Measurements from ENCODE around the gene BRD3. TPM values are rescaled to one million over a fixed set of nuclear protein-coding genes. Genes with fewer than 3 reads are reported as not detected.

Gene BRD3
- total RNA-seq, 1 donor from 2014 or later, result 128 TPM

GRCh38 chr9:134063571-134064450 is 4.0 kb downstream of the BRD3 start:
- Mint-ChIP-seq H3K9me3 (ENCODE audit: unreplicated experiment) (peaks cover 8% of the 10 kb centered on the region), H3K4me3 (ENCODE audit: unreplicated experiment) (peak overlapping the region; percentile 78), H3K36me3 (ENCODE audit: unreplicated experiment) (no peaks in the 10 kb centered on the region), H3K27me3 (ENCODE audit: unreplicated experiment) (peaks cover 16% of the 10 kb centered on the region), H3K27ac (ENCODE audit: unreplicated experiment) (peak overlapping the region; percentile 89), H3K4me1 (ENCODE audit: low read depth, unreplicated experiment) (peaks cover 29% of the 10 kb centered on the region)
- DNase-seq, result peak; percentile 18
- TF ChIP-seq, protein P1, sequence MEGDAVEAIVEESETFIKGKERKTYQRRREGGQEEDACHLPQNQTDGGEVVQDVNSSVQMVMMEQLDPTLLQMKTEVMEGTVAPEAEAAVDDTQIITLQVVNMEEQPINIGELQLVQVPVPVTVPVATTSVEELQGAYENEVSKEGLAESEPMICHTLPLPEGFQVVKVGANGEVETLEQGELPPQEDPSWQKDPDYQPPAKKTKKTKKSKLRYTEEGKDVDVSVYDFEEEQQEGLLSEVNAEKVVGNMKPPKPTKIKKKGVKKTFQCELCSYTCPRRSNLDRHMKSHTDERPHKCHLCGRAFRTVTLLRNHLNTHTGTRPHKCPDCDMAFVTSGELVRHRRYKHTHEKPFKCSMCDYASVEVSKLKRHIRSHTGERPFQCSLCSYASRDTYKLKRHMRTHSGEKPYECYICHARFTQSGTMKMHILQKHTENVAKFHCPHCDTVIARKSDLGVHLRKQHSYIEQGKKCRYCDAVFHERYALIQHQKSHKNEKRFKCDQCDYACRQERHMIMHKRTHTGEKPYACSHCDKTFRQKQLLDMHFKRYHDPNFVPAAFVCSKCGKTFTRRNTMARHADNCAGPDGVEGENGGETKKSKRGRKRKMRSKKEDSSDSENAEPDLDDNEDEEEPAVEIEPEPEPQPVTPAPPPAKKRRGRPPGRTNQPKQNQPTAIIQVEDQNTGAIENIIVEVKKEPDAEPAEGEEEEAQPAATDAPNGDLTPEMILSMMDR (IDR thresholded peaks at IDR 0.05; ENCODE audit: partially characterized antibody, unreplicated experiment), result no peak

DNA sequence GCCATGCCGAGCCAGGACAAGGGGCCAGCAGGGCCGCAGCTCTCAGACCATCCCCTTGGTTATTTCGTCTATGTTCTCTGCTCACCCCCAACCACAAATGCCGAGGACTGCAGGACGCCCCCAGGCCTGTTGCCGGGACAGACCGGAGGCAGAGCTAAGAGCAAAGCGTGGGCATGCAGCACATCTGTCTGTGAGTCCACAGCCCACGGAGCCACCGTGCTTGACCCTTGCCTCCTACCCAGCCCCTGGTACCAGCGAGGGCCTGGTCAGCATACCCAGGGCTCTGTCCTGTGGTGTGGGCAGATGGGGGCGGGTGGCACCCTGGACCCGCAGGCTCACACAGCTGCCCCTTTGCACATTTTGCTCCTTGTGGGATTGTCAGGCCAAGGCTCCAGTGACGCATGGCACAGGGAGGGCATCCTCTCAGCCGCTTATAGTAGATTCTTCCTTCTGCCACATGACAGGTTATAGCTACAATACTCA is 4.7 kb downstream of the BRD3 start:
- Mint-ChIP-seq H3K27ac (ENCODE audit: unreplicated experiment) (peak overlapping the region; percentile 89), H3K9me3 (ENCODE audit: unreplicated experiment) (peaks cover 6% of the 10 kb centered on the region), H3K27me3 (ENCODE audit: unreplicated experiment) (peaks cover 16% of the 10 kb centered on the region), H3K4me1 (ENCODE audit: low read depth, unreplicated experiment) (peaks cover 33% of the 10 kb centered on the region), H3K36me3 (ENCODE audit: unreplicated experiment) (no peaks in the 10 kb centered on the region), H3K4me3 (ENCODE audit: unreplicated experiment) (peak overlapping the region; percentile 78)
- peak; percentile 49 for DNase-seq
- TF ChIP-seq, protein P1 (IDR thresholded peaks at IDR 0.05; ENCODE audit: partially characterized antibody, unreplicated experiment), result no peak

- peak; percentile 26 for DNase-seq
- Mint-ChIP-seq H3K36me3 (ENCODE audit: unreplicated experiment) (no peaks in the 10 kb centered on the region), H3K4me3 (ENCODE audit: unreplicated experiment) (peak overlapping the region; percentile 74), H3K27ac (ENCODE audit: unreplicated experiment) (peak overlapping the region; percentile 89), H3K27me3 (ENCODE audit: unreplicated experiment) (peaks cover 16% of the 10 kb centered on the region), H3K4me1 (ENCODE audit: low read depth, unreplicated experiment) (peaks cover 33% of the 10 kb centered on the region), H3K9me3 (ENCODE audit: unreplicated experiment) (peaks cover 6% of the 10 kb centered on the region)
- TF ChIP-seq, protein P1 (IDR thresholded peaks at IDR 0.05; ENCODE audit: partially characterized antibody, unreplicated experiment), result no peak
Observed at GRCh38 chr9:134062461-134063087, 5.3 kb downstream of the BRD3 start.

DNA sequence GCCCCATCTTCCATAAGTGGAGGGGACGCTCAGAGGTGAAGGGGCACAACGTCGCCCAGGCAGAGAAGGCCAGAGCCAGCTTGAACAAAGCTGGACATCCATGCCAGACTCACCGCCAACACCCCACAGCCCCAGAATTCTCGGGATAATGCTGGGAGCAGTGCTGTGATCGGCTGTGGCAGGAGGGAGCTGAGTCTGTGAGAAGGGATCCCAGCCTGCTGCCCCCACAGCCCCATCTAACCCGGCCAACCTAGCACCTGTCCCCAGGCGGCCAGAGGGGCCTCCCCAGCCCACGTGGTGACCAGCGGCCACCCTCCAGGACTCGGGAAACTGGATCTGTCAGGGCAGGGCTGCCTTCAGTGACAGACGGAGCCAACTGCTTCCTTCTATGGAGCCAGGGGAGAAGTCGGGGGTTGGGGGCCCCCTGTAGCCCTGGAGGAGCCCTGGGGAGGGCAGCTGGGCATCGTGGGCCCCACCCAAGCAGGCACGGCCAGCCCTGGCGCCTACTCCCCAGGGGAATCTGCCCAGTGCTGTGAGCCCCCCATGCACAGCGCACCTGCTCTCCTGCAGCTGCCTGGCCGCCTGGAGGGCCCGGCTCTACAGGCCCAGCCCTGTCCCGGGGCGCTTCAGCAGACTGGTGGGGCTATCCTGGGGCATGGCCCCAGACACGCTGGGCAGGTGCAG is 6.0 kb downstream of the BRD3 start:
- peaks cover 17% of the 10 kb centered on the region for H3K27me3 Mint-ChIP-seq (ENCODE audit: unreplicated experiment)
- peaks cover 39% of the 10 kb centered on the region for H3K4me1 Mint-ChIP-seq (ENCODE audit: low read depth, unreplicated experiment)
- H3K27ac Mint-ChIP-seq (ENCODE audit: unreplicated experiment), result peak overlapping the region; percentile 89
- peaks cover 5% of the 10 kb centered on the region for H3K9me3 Mint-ChIP-seq (ENCODE audit: unreplicated experiment)
- peak overlapping the region; percentile 74 for H3K4me3 Mint-ChIP-seq (ENCODE audit: unreplicated experiment)
- H3K36me3 Mint-ChIP-seq (ENCODE audit: unreplicated experiment), result no peaks in the 10 kb centered on the region
- TF ChIP-seq, protein P1 (IDR thresholded peaks at IDR 0.05; ENCODE audit: partially characterized antibody, unreplicated experiment), result no peak
- peak; percentile 49 for DNase-seq

All from glutamatergic neuron (in vitro differentiated cells).